ENCODE data around the gene SHLD2. TPM values are rescaled to one million over a fixed set of nuclear protein-coding genes. Genes with fewer than 3 reads are reported as not detected.
"Not testable (repeated sequence)": the region's sequence is repeated elsewhere in the genome, so short reads cannot be mapped to it uniquely, and the experiment has no call there.

Gene SHLD2
- total RNA-seq, 1 experiment from 2014 or later, result 45.2 TPM

- H3K9me3 ChIP-seq (ENCODE audit: control insufficient read depth, insufficient read depth, low read depth, low read length); H3K4me1 ChIP-seq (ENCODE audit: control insufficient read depth, insufficient read depth, low read length); H3K27me3 ChIP-seq (ENCODE audit: control insufficient read depth, insufficient read depth, low read length); H3K27ac ChIP-seq (ENCODE audit: low read length); DNase-seq (ENCODE audit: low read depth, low spot score); H3K36me3 ChIP-seq (ENCODE audit: control insufficient read depth, insufficient read depth, low read length); in situ Hi-C loops (cut with HindIII; ENCODE audit: low pct_unique_long_range_greater_than_20kb, low sequenced_read_pairs); H3K4me3 ChIP-seq (ENCODE audit: low read depth in 2 of 2, low read length in 2 of 2); POLR2A ChIA-PET; ATAC-seq; BruUV-seq (replicated peaks); intact Hi-C loops (cut with micrococcal nuclease; ENCODE audit: unreplicated experiment); CTCF ChIA-PET: not testable (repeated sequence)
Measured at GRCh38 chr10:87127607-87128156, 32.7 kb downstream of the SHLD2 start.

- BruUV-seq (replicated peaks); H3K4me3 ChIP-seq (ENCODE audit: low read depth in 2 of 2, low read length in 2 of 2); DNase-seq (ENCODE audit: low read depth, low spot score); H3K4me1 ChIP-seq (ENCODE audit: control insufficient read depth, insufficient read depth, low read length); POLR2A ChIA-PET; in situ Hi-C loops (cut with HindIII; ENCODE audit: low pct_unique_long_range_greater_than_20kb, low sequenced_read_pairs); ATAC-seq; H3K27ac ChIP-seq (ENCODE audit: low read length); H3K27me3 ChIP-seq (ENCODE audit: control insufficient read depth, insufficient read depth, low read length); intact Hi-C loops (cut with micrococcal nuclease; ENCODE audit: unreplicated experiment); H3K36me3 ChIP-seq (ENCODE audit: control insufficient read depth, insufficient read depth, low read length); CTCF ChIA-PET: not testable (repeated sequence)
- H3K9me3 ChIP-seq (ENCODE audit: control insufficient read depth, insufficient read depth, low read depth, low read length), result peaks cover 10% of the 10 kb centered on the region; the same call in 1 of the 2 replicates
Measured at GRCh38 chr10:87132176-87132575, 37.2 kb downstream of the SHLD2 start.

- H3K36me3 ChIP-seq (ENCODE audit: control insufficient read depth, insufficient read depth, low read length); H3K4me1 ChIP-seq (ENCODE audit: control insufficient read depth, insufficient read depth, low read length); BruUV-seq (replicated peaks); POLR2A ChIA-PET; in situ Hi-C loops (cut with HindIII; ENCODE audit: low pct_unique_long_range_greater_than_20kb, low sequenced_read_pairs); H3K27ac ChIP-seq (ENCODE audit: low read length); H3K27me3 ChIP-seq (ENCODE audit: control insufficient read depth, insufficient read depth, low read length); CTCF ChIA-PET; H3K4me3 ChIP-seq (ENCODE audit: low read depth in 2 of 2, low read length in 2 of 2); DNase-seq (ENCODE audit: low read depth, low spot score); intact Hi-C loops (cut with micrococcal nuclease; ENCODE audit: unreplicated experiment); ATAC-seq: not testable (repeated sequence)
- H3K9me3 ChIP-seq (ENCODE audit: control insufficient read depth, insufficient read depth, low read depth, low read length), result peaks cover 10% of the 10 kb centered on the region; the same call in 1 of the 2 replicates
Measured at GRCh38 chr10:87133936-87134335, 38.9 kb downstream of the SHLD2 start.

GRCh38 chr10:87134440-87134839, 39.4 kb downstream of the SHLD2 start:
- POLR2A ChIA-PET; H3K4me3 ChIP-seq (ENCODE audit: low read depth in 2 of 2, low read length in 2 of 2); ATAC-seq; DNase-seq (ENCODE audit: low read depth, low spot score); intact Hi-C loops (cut with micrococcal nuclease; ENCODE audit: unreplicated experiment); in situ Hi-C loops (cut with HindIII; ENCODE audit: low pct_unique_long_range_greater_than_20kb, low sequenced_read_pairs); BruUV-seq (replicated peaks); H3K27me3 ChIP-seq (ENCODE audit: control insufficient read depth, insufficient read depth, low read length); CTCF ChIA-PET; H3K4me1 ChIP-seq (ENCODE audit: control insufficient read depth, insufficient read depth, low read length); H3K36me3 ChIP-seq (ENCODE audit: control insufficient read depth, insufficient read depth, low read length); H3K27ac ChIP-seq (ENCODE audit: low read length): not testable (repeated sequence)
- peaks cover 10% of the 10 kb centered on the region; the same call in 1 of the 2 replicates for H3K9me3 ChIP-seq (ENCODE audit: control insufficient read depth, insufficient read depth, low read depth, low read length)

GRCh38 chr10:87137478-87137877, 42.5 kb downstream of the SHLD2 start:
- DNase-seq (ENCODE audit: low read depth, low spot score); H3K27me3 ChIP-seq (ENCODE audit: control insufficient read depth, insufficient read depth, low read length); H3K4me1 ChIP-seq (ENCODE audit: control insufficient read depth, insufficient read depth, low read length); POLR2A ChIA-PET; CTCF ChIA-PET; in situ Hi-C loops (cut with HindIII; ENCODE audit: low pct_unique_long_range_greater_than_20kb, low sequenced_read_pairs); ATAC-seq; H3K27ac ChIP-seq (ENCODE audit: low read length); intact Hi-C loops (cut with micrococcal nuclease; ENCODE audit: unreplicated experiment); H3K4me3 ChIP-seq (ENCODE audit: low read depth in 2 of 2, low read length in 2 of 2); H3K36me3 ChIP-seq (ENCODE audit: control insufficient read depth, insufficient read depth, low read length): not testable (repeated sequence)
- H3K9me3 ChIP-seq (ENCODE audit: control insufficient read depth, insufficient read depth, low read depth, low read length), result peaks cover 10% of the 10 kb centered on the region; the same call in 1 of the 2 replicates
- BruUV-seq (replicated peaks), result TSS peak; percentile 54

GRCh38 chr10:87142230-87143108, 47.5 kb downstream of the SHLD2 start:
- H3K36me3 ChIP-seq (ENCODE audit: control insufficient read depth, insufficient read depth, low read length); H3K4me3 ChIP-seq (ENCODE audit: low read depth in 2 of 2, low read length in 2 of 2); BruUV-seq (replicated peaks); H3K27me3 ChIP-seq (ENCODE audit: control insufficient read depth, insufficient read depth, low read length); H3K4me1 ChIP-seq (ENCODE audit: control insufficient read depth, insufficient read depth, low read length); in situ Hi-C loops (cut with HindIII; ENCODE audit: low pct_unique_long_range_greater_than_20kb, low sequenced_read_pairs); H3K9me3 ChIP-seq (ENCODE audit: control insufficient read depth, insufficient read depth, low read depth, low read length); H3K27ac ChIP-seq (ENCODE audit: low read length); POLR2A ChIA-PET; intact Hi-C loops (cut with micrococcal nuclease; ENCODE audit: unreplicated experiment); DNase-seq (ENCODE audit: low read depth, low spot score); CTCF ChIA-PET: not testable (repeated sequence)
- peak; percentile 64; the same call in 1 of the 2 replicates for ATAC-seq

- H3K4me1 ChIP-seq (ENCODE audit: control insufficient read depth, insufficient read depth, low read length); intact Hi-C loops (cut with micrococcal nuclease; ENCODE audit: unreplicated experiment); DNase-seq (ENCODE audit: low read depth, low spot score); in situ Hi-C loops (cut with HindIII; ENCODE audit: low pct_unique_long_range_greater_than_20kb, low sequenced_read_pairs); CTCF ChIA-PET; ATAC-seq; POLR2A ChIA-PET; BruUV-seq (replicated peaks); H3K27ac ChIP-seq (ENCODE audit: low read length); H3K9me3 ChIP-seq (ENCODE audit: control insufficient read depth, insufficient read depth, low read depth, low read length); H3K4me3 ChIP-seq (ENCODE audit: low read depth in 2 of 2, low read length in 2 of 2); H3K36me3 ChIP-seq (ENCODE audit: control insufficient read depth, insufficient read depth, low read length); H3K27me3 ChIP-seq (ENCODE audit: control insufficient read depth, insufficient read depth, low read length): not testable (repeated sequence)
Measured at GRCh38 chr10:87143109-87143418, 48.1 kb downstream of the SHLD2 start.
